Astrocyte (in vitro differentiated cells and primary cell): ENCODE results near the gene NNAT.

Source experiments
- EZH2 ChIP-seq: IDR thresholded peaks from 2 replicates; pipeline ENCODE4 v1.6.1; 2012; ENCODE audit warnings: mild to moderate bottlenecking, low read length, inconsistent platforms; ENCODE audit not compliant: insufficient read depth
- TF ChIP-seq, protein P1 (sequence below): IDR thresholded peaks from 2 replicates; pipeline ENCODE4 v1.5.1; 2011; ENCODE audit warnings: low read depth, mild to moderate bottlenecking, inconsistent platforms, low read length, moderate library complexity; ENCODE audit not compliant: insufficient read depth

DNA sequence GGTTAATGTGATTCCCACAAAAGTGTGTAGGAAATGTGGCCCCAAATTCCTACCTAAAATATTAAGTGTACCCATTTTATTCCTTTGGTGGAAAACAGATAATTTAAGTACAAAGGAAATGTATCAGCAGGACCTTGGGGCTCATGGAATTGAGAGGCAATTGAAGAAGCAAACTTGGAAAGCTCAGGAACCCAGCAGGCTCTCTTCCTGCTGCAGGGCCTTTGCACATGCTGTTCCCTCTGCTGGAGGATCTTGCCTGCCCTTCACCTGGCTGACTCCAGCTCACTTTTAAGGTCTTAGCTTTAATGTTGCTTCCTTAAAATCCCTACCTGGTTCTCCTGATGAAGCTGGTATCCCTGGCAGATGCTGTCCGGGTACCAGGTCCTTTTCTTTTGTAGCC, 16.5 kb downstream of the NNAT start:
- TF ChIP-seq, protein P1, sequence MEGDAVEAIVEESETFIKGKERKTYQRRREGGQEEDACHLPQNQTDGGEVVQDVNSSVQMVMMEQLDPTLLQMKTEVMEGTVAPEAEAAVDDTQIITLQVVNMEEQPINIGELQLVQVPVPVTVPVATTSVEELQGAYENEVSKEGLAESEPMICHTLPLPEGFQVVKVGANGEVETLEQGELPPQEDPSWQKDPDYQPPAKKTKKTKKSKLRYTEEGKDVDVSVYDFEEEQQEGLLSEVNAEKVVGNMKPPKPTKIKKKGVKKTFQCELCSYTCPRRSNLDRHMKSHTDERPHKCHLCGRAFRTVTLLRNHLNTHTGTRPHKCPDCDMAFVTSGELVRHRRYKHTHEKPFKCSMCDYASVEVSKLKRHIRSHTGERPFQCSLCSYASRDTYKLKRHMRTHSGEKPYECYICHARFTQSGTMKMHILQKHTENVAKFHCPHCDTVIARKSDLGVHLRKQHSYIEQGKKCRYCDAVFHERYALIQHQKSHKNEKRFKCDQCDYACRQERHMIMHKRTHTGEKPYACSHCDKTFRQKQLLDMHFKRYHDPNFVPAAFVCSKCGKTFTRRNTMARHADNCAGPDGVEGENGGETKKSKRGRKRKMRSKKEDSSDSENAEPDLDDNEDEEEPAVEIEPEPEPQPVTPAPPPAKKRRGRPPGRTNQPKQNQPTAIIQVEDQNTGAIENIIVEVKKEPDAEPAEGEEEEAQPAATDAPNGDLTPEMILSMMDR: no peak
- TF ChIP-seq EZH2: no peak
